H9 (cell line): ENCODE results near the gene APRT. TPM values are rescaled to one million over a fixed set of nuclear protein-coding genes. Genes with fewer than 3 reads are reported as not detected.
A peak's percentile ranks its signal among the peaks of the same experiment; 100 is the strongest.

ENCODE experiments used
- DNase-seq: peaks from one replicate; pipeline ENCODE4 v3.0.0-alpha.2; 2017
- H2AFZ ChIP-seq: one replicate; pipeline ENCODE4 v1.6.1; 2013; ENCODE audit warnings: mild to moderate bottlenecking, low read length, control low read depth, moderate library complexity
- H2AK5ac ChIP-seq: 2 replicates; pipeline ENCODE4 v1.6.1; 2013; ENCODE audit warnings: low read length, control low read depth, mixed read lengths; ENCODE audit not compliant: insufficient read length
- H2BK120ac ChIP-seq: one replicate; pipeline ENCODE4 v1.6.1; 2013; ENCODE audit warnings: low read depth, mild to moderate bottlenecking, low read length, control low read depth, inconsistent platforms; ENCODE audit not compliant: poor library complexity, severe bottlenecking
- H2BK12ac ChIP-seq: 2 replicates; pipeline ENCODE4 v1.6.1; 2013; ENCODE audit warnings: low read length, control low read depth, mixed read lengths, low read depth; ENCODE audit not compliant: insufficient read length
- H2BK15ac ChIP-seq: 2 replicates; pipeline ENCODE4 v1.6.1; 2013; ENCODE audit warnings: low read depth, low read length, control low read depth
- H2BK20ac ChIP-seq: one replicate; pipeline ENCODE4 v1.6.1; 2013; ENCODE audit warnings: low read depth, mild to moderate bottlenecking, low read length, control low read depth, inconsistent platforms; ENCODE audit not compliant: poor library complexity, severe bottlenecking
- H2BK5ac ChIP-seq: 2 replicates; pipeline ENCODE4 v1.6.1; 2013; ENCODE audit warnings: low read length, control low read depth, mixed read lengths; ENCODE audit not compliant: insufficient read length
- H3K14ac ChIP-seq: 2 replicates; pipeline ENCODE4 v1.6.1; 2013; ENCODE audit warnings: low read length, control low read depth; ENCODE audit not compliant: insufficient read depth
- H3K18ac ChIP-seq: 2 replicates; pipeline ENCODE4 v1.6.1; 2013; ENCODE audit warnings: low read depth, mild to moderate bottlenecking, mixed read lengths, low read length, control low read depth; ENCODE audit not compliant: insufficient read length
- H3K23ac ChIP-seq: 2 replicates; pipeline ENCODE4 v1.6.1; 2013; ENCODE audit warnings: low read length, control low read depth, mixed read lengths, low read depth; ENCODE audit not compliant: insufficient read length
- H3K23me2 ChIP-seq: 2 replicates; pipeline ENCODE4 v1.6.1; 2013; ENCODE audit warnings: low read depth, mild to moderate bottlenecking, mixed read lengths, low read length, control low read depth; ENCODE audit not compliant: insufficient read length, poor library complexity, severe bottlenecking
- H3K27ac ChIP-seq: 2 replicates; pipeline ENCODE4 v1.5.1; 2013; ENCODE audit warnings: low read length, control low read depth, mixed read lengths, low read depth; ENCODE audit not compliant: insufficient read length
- H3K27me3 ChIP-seq: 2 replicates; pipeline ENCODE4 v1.6.1; 2013; ENCODE audit warnings: low read length, control low read depth, inconsistent platforms; ENCODE audit not compliant: insufficient read depth
- H3K4ac ChIP-seq: 2 replicates; pipeline ENCODE4 v1.6.1; 2013; ENCODE audit warnings: low read depth, mild to moderate bottlenecking, control low read depth, inconsistent platforms, low read length, moderate library complexity
- H3K4me1 ChIP-seq: 2 replicates; pipeline ENCODE4 v1.6.1; 2013; ENCODE audit warnings: low read length, control low read depth, inconsistent platforms; ENCODE audit not compliant: insufficient read depth
- H3K4me2 ChIP-seq: 2 replicates; pipeline ENCODE4 v1.6.1; 2013; ENCODE audit warnings: low read length, control low read depth, mixed read lengths; ENCODE audit not compliant: insufficient read length, insufficient read depth
- H3K56ac ChIP-seq: 2 replicates; pipeline ENCODE4 v1.6.1; 2013; ENCODE audit warnings: low read depth, mild to moderate bottlenecking, mixed read lengths, low read length, control low read depth; ENCODE audit not compliant: insufficient read length
- H3K79me1 ChIP-seq: 2 replicates; pipeline ENCODE4 v1.6.1; 2013; ENCODE audit warnings: low read depth, mild to moderate bottlenecking, moderate library complexity, low read length, control low read depth, inconsistent platforms; ENCODE audit not compliant: insufficient read depth, poor library complexity, severe bottlenecking
- H3K79me2 ChIP-seq: 2 replicates; pipeline ENCODE4 v1.6.1; 2013; ENCODE audit warnings: low read length, control low read depth, inconsistent platforms; ENCODE audit not compliant: insufficient read depth
- H3K9ac ChIP-seq: 2 replicates; pipeline ENCODE4 v1.6.1; 2013; ENCODE audit warnings: low read length, control low read depth, mixed read lengths; ENCODE audit not compliant: insufficient read length; ENCODE audit errors: extremely low read depth
- H3K9me3 ChIP-seq: one replicate; pipeline ENCODE4 v1.6.1; 2013; ENCODE audit warnings: low read depth, low read length, inconsistent platforms; ENCODE audit not compliant: control insufficient read depth
- H3T11ph ChIP-seq: one replicate; pipeline ENCODE4 v1.6.1; 2013; ENCODE audit warnings: mild to moderate bottlenecking, low read length, control low read depth, inconsistent platforms
- H4K20me1 ChIP-seq: one replicate; pipeline ENCODE4 v1.6.1; 2013; ENCODE audit not compliant: control insufficient read depth, insufficient read length, insufficient read depth
- H4K5ac ChIP-seq: 2 replicates; pipeline ENCODE4 v1.6.1; 2013; ENCODE audit warnings: low read depth, mild to moderate bottlenecking, mixed read lengths, low read length, control low read depth; ENCODE audit not compliant: insufficient read length
- H4K8ac ChIP-seq: replicated peaks from 2 replicates; pipeline ENCODE4 v1.6.1; 2013; ENCODE audit warnings: low read length, control low read depth, mixed read lengths, low read depth; ENCODE audit not compliant: insufficient read length
- H4K91ac ChIP-seq: 2 replicates; pipeline ENCODE4 v1.6.1; 2013; ENCODE audit warnings: low read depth, mild to moderate bottlenecking, moderate library complexity, mixed read lengths, low read length, control low read depth; ENCODE audit not compliant: insufficient read length
- H3K27ac Mint-ChIP-seq, 3 experiments: 2 replicates in 2 of 3; 3 replicates in 1 of 3; pipeline ENCODE4 v1.8.0; 2020 to 2021; ENCODE audit warnings: mixed read lengths in 3 of 3, mild to moderate bottlenecking in 1 of 3, moderate library complexity in 1 of 3
- H3K27me3 Mint-ChIP-seq: 2 replicates; pipeline ENCODE4 v1.8.0; 2021; ENCODE audit warnings: low read depth, mild to moderate bottlenecking, moderate library complexity, mixed read lengths
- H3K36me3 Mint-ChIP-seq, 3 experiments: 2 replicates in 2 of 3; 3 replicates in 1 of 3; pipeline ENCODE4 v1.8.0; 2020 to 2021; ENCODE audit warnings: low read depth in 3 of 3, mixed read lengths in 3 of 3; ENCODE audit not compliant: insufficient read depth in 1 of 3
- H3K4me1 Mint-ChIP-seq, 2 experiments: 2 replicates each; pipeline ENCODE4 v1.8.0; 2020; ENCODE audit warnings: mixed read lengths in 2 of 2
- H3K4me3 Mint-ChIP-seq, 2 experiments: 2 replicates in 1 of 2; 3 replicates in 1 of 2; pipeline ENCODE4 v1.8.0; 2020 to 2021; ENCODE audit warnings: mild to moderate bottlenecking in 2 of 2, mixed read lengths in 2 of 2, moderate library complexity in 1 of 2
- H3K9me3 Mint-ChIP-seq, 2 experiments: 2 replicates in 1 of 2; 3 replicates in 1 of 2; pipeline ENCODE4 v1.8.0; 2020; ENCODE audit warnings: mild to moderate bottlenecking in 2 of 2, mixed read lengths in 2 of 2, moderate library complexity in 1 of 2
- CTCF ChIP-seq: fragments of 200-600 bp; sonication (generic); conservative IDR thresholded peaks from 3 replicates; pipeline ENCODE4 v1.8.0; 2021; ENCODE audit warnings: antibody characterized with exemption, mild to moderate bottlenecking
- WGBS: extraction: QIAGEN DNeasy Blood & Tissue Kit; methylation state at CpG from one replicate; pipeline ENCODE4 v1.1.7; 2013; ENCODE audit warnings: missing lambda C conversion rate, low lambda C conversion rate, mixed read lengths; ENCODE audit not compliant: insufficient read length; ENCODE audit errors: extremely low coverage; 5-methylcytosine and 5-hydroxymethylcytosine counted together
- total RNA-seq: library from RNA; stranded (reverse); gene quantifications from 2 replicates; pipeline ENCODE4 v1.2.1, GENCODE V29; 2021

The APRT gene
- total RNA-seq, 1 experiment from 2014 or later = 246 TPM

GRCh38 chr16:88855176-88855575 lies 43.4 kb upstream of the APRT start:
- Histone ChIP-seq H4K5ac (no peak overlapping the region), H2BK12ac (no peak overlapping the region), H3K14ac (no peak overlapping the region), H3K56ac (no peak overlapping the region), H3T11ph (no peak overlapping the region), H3K4ac (no peak overlapping the region), H3K27ac (no peak overlapping the region), H4K8ac (no peak overlapping the region), H3K4me2 (no peak overlapping the region), H2BK120ac (no peak overlapping the region), H4K20me1 (no peaks in the 10 kb centered on the region), H2AFZ (no peak overlapping the region), H2BK20ac (no peak overlapping the region), H2BK15ac (no peak overlapping the region), H3K79me2 (no peaks in the 10 kb centered on the region), H3K18ac (no peak overlapping the region), H2AK5ac (no peak overlapping the region), H3K23ac (no peak overlapping the region), H3K27me3 (no peaks in the 10 kb centered on the region), H3K79me1 (no peaks in the 10 kb centered on the region), H2BK5ac (no peak overlapping the region), H3K9ac (no peak overlapping the region), H3K9me3 (no peaks in the 10 kb centered on the region), H3K23me2 (peaks cover 8% of the 10 kb centered on the region), H3K4me1 (no peaks in the 10 kb centered on the region), H4K91ac (no peak overlapping the region)
- no peak for TF ChIP-seq CTCF
- peaks cover 19 to 37% (median 26%) of the 10 kb centered on the region in 3 experiments for H3K36me3 Mint-ChIP-seq
- H3K27ac Mint-ChIP-seq = no peak overlapping the region
- no peaks in the 10 kb centered on the region for H3K27me3 Mint-ChIP-seq
- H3K4me3 Mint-ChIP-seq = peak overlapping the region; percentile 34 to 57; a peak in 4 of 5 replicates
- H3K9me3 Mint-ChIP-seq = peaks cover 0 to 6% of the 10 kb centered on the region in 2 experiments; a peak in 2 of 5 replicates
- H3K4me1 Mint-ChIP-seq = peaks cover 9 to 18% of the 10 kb centered on the region in 2 experiments
- DNase-seq = no peak
- 100% methylated on average over 1 of the region's 8 CpGs for WGBS
